Measurements from ENCODE around the gene CABP7. TPM values are rescaled to one million over a fixed set of nuclear protein-coding genes. Genes with fewer than 3 reads are reported as not detected.

Gene CABP7
- total and polyA plus RNA-seq, 2 donors (not counting 1 experiment from before 2014, with no cell fraction given), result 0.03 TPM; not detected in 1

DNA sequence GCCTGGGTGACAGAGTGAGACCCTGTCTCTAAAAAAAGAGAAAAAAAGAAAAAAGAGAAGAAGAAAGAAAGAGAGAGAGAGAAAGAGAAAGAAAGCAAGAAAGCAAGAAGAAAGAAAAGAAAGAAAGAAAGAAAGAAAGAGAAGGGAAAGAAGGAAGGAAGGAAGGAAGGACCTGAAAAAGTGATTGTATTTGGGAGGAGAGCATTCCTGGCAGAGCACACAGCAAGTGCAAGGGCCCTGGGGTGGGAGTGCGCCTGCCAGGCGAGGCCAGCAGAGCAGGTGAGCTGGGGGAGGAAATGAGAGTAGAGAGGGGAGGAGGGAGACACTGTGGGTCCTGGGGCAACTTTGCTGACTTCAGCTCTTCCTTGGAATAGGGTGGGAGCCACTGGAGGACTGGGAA lies 7.7 kb upstream of the CABP7 start:
- ChIA-PET POLR2A (no interaction called here), CTCF (no interaction called here)
- Histone ChIP-seq H3K36me3 (replicated peaks in 1 of 2; ENCODE audit: control extremely low read depth in 1 of 2, control insufficient read depth in 1 of 2, extremely low read depth in 1 of 2, insufficient read depth in 2 of 2, low read length in 1 of 2) (no peaks in the 10 kb centered on the region), H3K27me3 (replicated peaks in 1 of 4; ENCODE audit: control extremely low read depth in 1 of 4, control insufficient read depth in 3 of 4, insufficient read depth in 4 of 4, low read length in 3 of 4) (peaks cover 0 to 21% (median 0%) of the 10 kb centered on the region in 4 experiments), H4K20me1 (ENCODE audit: control insufficient read depth, insufficient read depth, low read length, poor library complexity, severe bottlenecking) (no peaks in the 10 kb centered on the region), H3K4me3 (ENCODE audit: control extremely low read depth in 1 of 5, extremely low read depth in 1 of 5, insufficient read depth in 1 of 5, low read depth in 2 of 5, low read length in 4 of 5) (no peak overlapping the region), H2AFZ (ENCODE audit: insufficient read depth, low read depth, low read length, poor library complexity, severe bottlenecking) (no peak overlapping the region), H3K27ac (ENCODE audit: low read length in 2 of 2) (no peak overlapping the region), H3K79me2 (ENCODE audit: control insufficient read depth, insufficient read depth, low read length) (no peaks in the 10 kb centered on the region), H3K9ac (ENCODE audit: low read length) (no peak overlapping the region), H3K4me1 (ENCODE audit: control insufficient read depth in 2 of 2, insufficient read depth in 2 of 2, low read length in 2 of 2) (no peaks in the 10 kb centered on the region), H3K9me3 (ENCODE audit: control extremely low read depth in 1 of 3, control insufficient read depth in 2 of 3, insufficient read depth in 1 of 3, low read length in 2 of 3) (no peaks in the 10 kb centered on the region), H3K4me2 (replicated peaks; ENCODE audit: low read depth, low read length, poor library complexity, severe bottlenecking) (no peak overlapping the region)
- 86% methylated on average over 2 of the region's 2 CpGs for WGBS (ENCODE audit: insufficient coverage)
- no peaks in the 10 kb centered on the region for H3K4me1 Mint-ChIP-seq
- intact Hi-C loops (cut with micrococcal nuclease), result no loop called here
- DNase-seq (no peak), ATAC-seq (ENCODE audit: low read depth) (no peak)
- H3K9me3 Mint-ChIP-seq (ENCODE audit: insufficient read depth), result no peaks in the 10 kb centered on the region
- no peak overlapping the region for H3K4me3 Mint-ChIP-seq
- TF ChIP-seq EZH2 (IDR thresholded peaks at IDR 0.05; ENCODE audit: borderline replicate concordance, insufficient read depth, low read depth, low read length, poor library complexity, severe bottlenecking), result no peak
- TF ChIP-seq, protein P1, sequence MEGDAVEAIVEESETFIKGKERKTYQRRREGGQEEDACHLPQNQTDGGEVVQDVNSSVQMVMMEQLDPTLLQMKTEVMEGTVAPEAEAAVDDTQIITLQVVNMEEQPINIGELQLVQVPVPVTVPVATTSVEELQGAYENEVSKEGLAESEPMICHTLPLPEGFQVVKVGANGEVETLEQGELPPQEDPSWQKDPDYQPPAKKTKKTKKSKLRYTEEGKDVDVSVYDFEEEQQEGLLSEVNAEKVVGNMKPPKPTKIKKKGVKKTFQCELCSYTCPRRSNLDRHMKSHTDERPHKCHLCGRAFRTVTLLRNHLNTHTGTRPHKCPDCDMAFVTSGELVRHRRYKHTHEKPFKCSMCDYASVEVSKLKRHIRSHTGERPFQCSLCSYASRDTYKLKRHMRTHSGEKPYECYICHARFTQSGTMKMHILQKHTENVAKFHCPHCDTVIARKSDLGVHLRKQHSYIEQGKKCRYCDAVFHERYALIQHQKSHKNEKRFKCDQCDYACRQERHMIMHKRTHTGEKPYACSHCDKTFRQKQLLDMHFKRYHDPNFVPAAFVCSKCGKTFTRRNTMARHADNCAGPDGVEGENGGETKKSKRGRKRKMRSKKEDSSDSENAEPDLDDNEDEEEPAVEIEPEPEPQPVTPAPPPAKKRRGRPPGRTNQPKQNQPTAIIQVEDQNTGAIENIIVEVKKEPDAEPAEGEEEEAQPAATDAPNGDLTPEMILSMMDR (IDR thresholded peaks at IDR 0.05), result no peak
- no peak overlapping the region for H3K27ac Mint-ChIP-seq
- H3K27me3 Mint-ChIP-seq, result peaks cover 24% of the 10 kb centered on the region

GRCh38 chr22:29713156-29713727 lies 6.6 kb upstream of the CABP7 start:
- ATAC-seq (ENCODE audit: low read depth), result no peak
- no peaks in the 10 kb centered on the region for H3K79me2 ChIP-seq (ENCODE audit: control insufficient read depth, insufficient read depth, low read length)

More at GRCh38 chr22:29713156-29713727, 6.6 kb upstream of the CABP7 start:
- no peak overlapping the region for H3K27ac ChIP-seq (ENCODE audit: low read length in 2 of 2)
- Mint-ChIP-seq H3K4me3 (no peak overlapping the region), H3K27ac (no peak overlapping the region), H3K9me3 (ENCODE audit: insufficient read depth) (no peaks in the 10 kb centered on the region), H3K27me3 (peaks cover 31% of the 10 kb centered on the region), H3K4me1 (peaks cover 1% of the 10 kb centered on the region)
- peaks cover 0 to 21% (median 2%) of the 10 kb centered on the region in 4 experiments for H3K27me3 ChIP-seq (replicated peaks in 1 of 4; ENCODE audit: control extremely low read depth in 1 of 4, control insufficient read depth in 3 of 4, insufficient read depth in 4 of 4, low read length in 3 of 4)
- no peaks in the 10 kb centered on the region for H4K20me1 ChIP-seq (ENCODE audit: control insufficient read depth, insufficient read depth, low read length, poor library complexity, severe bottlenecking)
- ChIA-PET CTCF (no interaction called here), POLR2A (no interaction called here)
- H3K9me3 ChIP-seq (ENCODE audit: control extremely low read depth in 1 of 3, control insufficient read depth in 2 of 3, insufficient read depth in 1 of 3, low read length in 2 of 3), result no peaks in the 10 kb centered on the region
- intact Hi-C loops (cut with micrococcal nuclease), result no loop called here
- no peak overlapping the region for H3K9ac ChIP-seq (ENCODE audit: low read length)
- no peak overlapping the region for H2AFZ ChIP-seq (ENCODE audit: insufficient read depth, low read depth, low read length, poor library complexity, severe bottlenecking)
- H3K4me2 ChIP-seq (replicated peaks; ENCODE audit: low read depth, low read length, poor library complexity, severe bottlenecking), result no peak overlapping the region
- 69% methylated on average over 8 of the region's 8 CpGs for WGBS (ENCODE audit: insufficient coverage)
- no peaks in the 10 kb centered on the region for H3K4me1 ChIP-seq (ENCODE audit: control insufficient read depth in 2 of 2, insufficient read depth in 2 of 2, low read length in 2 of 2)
- no peak for DNase-seq
- H3K36me3 ChIP-seq (replicated peaks in 1 of 2; ENCODE audit: control extremely low read depth in 1 of 2, control insufficient read depth in 1 of 2, extremely low read depth in 1 of 2, insufficient read depth in 2 of 2, low read length in 1 of 2), result no peaks in the 10 kb centered on the region
- TF ChIP-seq EZH2 (IDR thresholded peaks at IDR 0.05; ENCODE audit: borderline replicate concordance, insufficient read depth, low read depth, low read length, poor library complexity, severe bottlenecking), result no peak
- TF ChIP-seq, protein P1 (IDR thresholded peaks at IDR 0.05), result no peak
- H3K4me3 ChIP-seq (ENCODE audit: control extremely low read depth in 1 of 5, extremely low read depth in 1 of 5, insufficient read depth in 1 of 5, low read depth in 2 of 5, low read length in 4 of 5), result no peak overlapping the region
